Body of pancreas (tissue), 4 donors: ENCODE results near the gene ACSBG1. TPM values are rescaled to one million over a fixed set of nuclear protein-coding genes. Genes with fewer than 3 reads are reported as not detected.

Experiments used
- ATAC-seq: fragments of 150-250 bp; one replicate; pipeline ENCODE4 v1.9.1; 2016
- DNase-seq, 4 donors: peaks; one replicate each; pipeline ENCODE4 v3.0.0-alpha.2; 2019
- H3K27ac ChIP-seq, 4 donors: fragments of 200-600 bp; sonication (generic); 1 replicate in 3 of 4; 2 replicates in 1 of 4; pipeline versions ENCODE4 v1.5.1 to v1.6.1; 2016 to 2019; ENCODE audit warnings: mild to moderate bottlenecking in 1 of 4, mixed read lengths in 1 of 4, moderate library complexity in 1 of 4
- H3K27me3 ChIP-seq, 2 donors: fragments of 200-600 bp; sonication (generic); one replicate each; pipeline ENCODE4 v1.6.0; 2016; ENCODE audit warnings: mild to moderate bottlenecking in 1 of 2
- H3K36me3 ChIP-seq, 2 donors: fragments of 200-600 bp; sonication (generic); replicated peaks in 1 of 2; 2 replicates each; pipeline ENCODE4 v1.5.1; 2016; ENCODE audit warnings: low read depth in 2 of 2; ENCODE audit not compliant: insufficient read depth in 1 of 2
- H3K4me1 ChIP-seq: fragments of 200-600 bp; sonication (generic); one replicate; pipeline ENCODE4 v1.6.0; 2016
- H3K4me3 ChIP-seq, 2 donors: fragments of 200-600 bp; sonication (generic); 1 replicate in 1 of 2; 2 replicates in 1 of 2; pipeline ENCODE4 v1.5.1; 2016 to 2019
- H3K9me3 ChIP-seq, 3 donors: fragments of 200-600 bp; sonication (generic); 1 replicate in 2 of 3; 2 replicates in 1 of 3; pipeline ENCODE4 v1.5.1; 2016
- POLR2A ChIP-seq, 3 donors: fragments of 450-650 bp; IDR thresholded peaks; one replicate each; pipeline ENCODE4 v1.6.1; 2016; ENCODE audit warnings: antibody characterized with exemption in 3 of 3, mild to moderate bottlenecking in 2 of 3
- WGBS, 2 donors: methylation state at CpG; one replicate each; pipeline ENCODE4 v1.1.5; 2017; 5-methylcytosine and 5-hydroxymethylcytosine counted together
- intact Hi-C: fragments of 100-400 bp; cut with DNase I; formaldehyde crosslinking; loops from one replicate; pipeline ENCODE4 v1.15.1; 2023
- total RNA-seq, 2 donors: library from RNA; depleted of rRNA; stranded (reverse); fragments of >200 nt; gene quantifications; one replicate each; pipeline ENCODE4 v1.1.0, GENCODE V29; 2016
- TF ChIP-seq, protein P1 (sequence below), 7 experiments: fragments of 450-650 bp in 4 of 7; fragments of 200-600 bp in 3 of 7; sonication (generic) in 3 of 7; IDR thresholded peaks; one replicate each; pipeline ENCODE4 v1.5.1; 2016 to 2019; ENCODE audit warnings: antibody characterized with exemption in 7 of 7

Gene ACSBG1
- total RNA-seq, 2 donors from 2014 or later: not detected

- TF ChIP-seq, protein P1, sequence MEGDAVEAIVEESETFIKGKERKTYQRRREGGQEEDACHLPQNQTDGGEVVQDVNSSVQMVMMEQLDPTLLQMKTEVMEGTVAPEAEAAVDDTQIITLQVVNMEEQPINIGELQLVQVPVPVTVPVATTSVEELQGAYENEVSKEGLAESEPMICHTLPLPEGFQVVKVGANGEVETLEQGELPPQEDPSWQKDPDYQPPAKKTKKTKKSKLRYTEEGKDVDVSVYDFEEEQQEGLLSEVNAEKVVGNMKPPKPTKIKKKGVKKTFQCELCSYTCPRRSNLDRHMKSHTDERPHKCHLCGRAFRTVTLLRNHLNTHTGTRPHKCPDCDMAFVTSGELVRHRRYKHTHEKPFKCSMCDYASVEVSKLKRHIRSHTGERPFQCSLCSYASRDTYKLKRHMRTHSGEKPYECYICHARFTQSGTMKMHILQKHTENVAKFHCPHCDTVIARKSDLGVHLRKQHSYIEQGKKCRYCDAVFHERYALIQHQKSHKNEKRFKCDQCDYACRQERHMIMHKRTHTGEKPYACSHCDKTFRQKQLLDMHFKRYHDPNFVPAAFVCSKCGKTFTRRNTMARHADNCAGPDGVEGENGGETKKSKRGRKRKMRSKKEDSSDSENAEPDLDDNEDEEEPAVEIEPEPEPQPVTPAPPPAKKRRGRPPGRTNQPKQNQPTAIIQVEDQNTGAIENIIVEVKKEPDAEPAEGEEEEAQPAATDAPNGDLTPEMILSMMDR (IDR thresholded peaks at IDR 0.05): no peak
- no peak for TF ChIP-seq POLR2A (IDR thresholded peaks at IDR 0.05)
- ATAC-seq (no peak), DNase-seq (no peak)
- H3K4me1 ChIP-seq: no peaks in the 10 kb centered on the region
- no peak overlapping the region for H3K27ac ChIP-seq
- no peak overlapping the region for H3K4me3 ChIP-seq
- no peaks in the 10 kb centered on the region for H3K9me3 ChIP-seq
- H3K36me3 ChIP-seq: no peaks in the 10 kb centered on the region
- intact Hi-C loops: loop anchor here (5.0 kb wide), 1 partner anchor 64 kb away; no protein-coding TSS in a partner anchor
- H3K27me3 ChIP-seq: no peaks in the 10 kb centered on the region
- WGBS, 2 donors: 80 to 82% methylated on average over 6 of the region's 6 CpGs
Measured at GRCh38 chr15:78178064-78178463, 56.3 kb downstream of the ACSBG1 start.

DNA sequence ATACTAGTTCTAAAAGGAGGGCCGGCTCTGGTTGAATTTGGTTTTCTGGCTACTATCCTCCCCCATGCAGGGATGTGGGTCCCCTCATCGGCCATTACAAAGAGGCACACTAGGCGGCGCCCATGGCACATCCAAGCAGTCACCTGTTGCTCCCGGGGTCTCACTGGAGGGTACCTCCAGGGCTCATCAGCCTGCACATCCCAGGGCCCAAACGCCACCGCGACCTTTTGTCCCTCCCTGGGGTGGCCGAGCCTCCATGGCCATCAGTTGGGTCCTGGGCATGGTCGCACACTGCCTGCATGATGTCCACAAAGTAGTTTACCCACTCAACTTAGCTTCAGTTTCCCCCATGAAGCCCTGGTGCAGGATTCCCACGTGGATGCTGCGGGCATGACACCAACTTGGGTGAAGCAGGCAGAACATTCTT is 56.9 kb downstream of the ACSBG1 start:
- Histone ChIP-seq H3K9me3 (no peaks in the 10 kb centered on the region), H3K27ac (no peak overlapping the region), H3K4me1 (no peaks in the 10 kb centered on the region), H3K4me3 (no peak overlapping the region), H3K36me3 (no peaks in the 10 kb centered on the region), H3K27me3 (no peaks in the 10 kb centered on the region)
- no peak for TF ChIP-seq POLR2A (IDR thresholded peaks at IDR 0.05)
- TF ChIP-seq, protein P1 (IDR thresholded peaks at IDR 0.05): peak; percentile 30 to 80 (median 56)
- ATAC-seq: peak; percentile 30
- WGBS, 2 donors: 16 to 17% methylated on average over 3 to 12 of the region's 12 CpGs
- intact Hi-C loops: loop anchor here (5.0 kb wide), 1 partner anchor 65 kb away; no protein-coding TSS in a partner anchor
- DNase-seq: peak; percentile 30 to 70 (median 48)

DNA sequence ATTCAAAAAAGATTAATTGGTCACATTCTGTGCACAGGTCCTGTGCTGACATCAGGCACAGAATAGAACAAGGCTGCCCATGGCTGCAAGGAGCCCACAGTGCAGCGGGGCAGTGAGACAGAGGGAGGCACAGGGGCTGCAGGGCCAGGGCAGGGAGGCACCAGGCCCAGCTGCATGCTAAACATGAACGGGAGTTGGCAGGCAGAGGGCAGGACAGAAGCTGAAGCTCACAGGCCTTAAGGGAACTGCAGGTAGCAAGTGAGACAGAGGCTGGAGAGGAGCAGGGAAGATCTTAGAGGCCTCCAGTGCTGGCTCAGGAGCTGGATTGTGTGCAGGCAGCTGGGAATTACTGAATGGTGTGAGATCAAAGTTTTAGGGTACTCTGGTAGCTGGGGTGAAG is 59.0 kb downstream of the ACSBG1 start:
- ATAC-seq: no peak
- DNase-seq: no peak
- intact Hi-C loops: loop anchor here (5.0 kb wide), 1 partner anchor 67 kb away; no protein-coding TSS in a partner anchor
- TF ChIP-seq POLR2A (IDR thresholded peaks at IDR 0.05): no peak
- TF ChIP-seq, protein P1 (IDR thresholded peaks at IDR 0.05): no peak
- H3K36me3 ChIP-seq: peaks cover 0 to 7% of the 10 kb centered on the region in 2 donors
- 18 to 62% methylated on average over 1 to 2 of the region's 2 CpGs for WGBS, 2 donors
- H3K4me1 ChIP-seq: no peaks in the 10 kb centered on the region
- no peak overlapping the region for H3K27ac ChIP-seq
- no peak overlapping the region for H3K4me3 ChIP-seq
- H3K27me3 ChIP-seq: no peaks in the 10 kb centered on the region
- H3K9me3 ChIP-seq: no peaks in the 10 kb centered on the region

DNA sequence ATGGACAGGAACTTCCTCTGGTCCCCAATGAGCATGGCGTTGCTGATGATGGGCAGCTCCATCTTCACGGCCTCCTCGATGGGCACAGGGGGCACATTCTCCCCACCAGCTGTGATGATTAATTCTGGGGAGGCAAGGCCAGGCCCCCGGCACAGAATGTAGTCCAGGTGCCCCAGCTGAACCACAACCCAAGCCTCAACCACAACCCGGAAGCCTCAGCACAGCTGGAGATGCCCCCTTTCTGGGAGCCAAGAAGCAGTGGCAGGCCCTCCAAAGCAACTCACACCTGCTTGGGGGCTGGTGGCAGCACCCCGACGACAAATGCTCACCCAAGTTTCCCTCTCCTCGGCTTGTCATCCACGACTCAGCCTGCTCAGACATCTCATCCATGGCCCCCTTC is 60.0 kb downstream of the ACSBG1 start:
- no peak for DNase-seq
- peaks cover 0 to 10% of the 10 kb centered on the region in 2 donors for H3K36me3 ChIP-seq
- no peak for ATAC-seq

More for the DNA sequence above, 60.0 kb downstream of the ACSBG1 start:
- 61 to 78% methylated on average over 6 to 9 of the region's 9 CpGs for WGBS, 2 donors
- intact Hi-C loops: no loop called here
- H3K27me3 ChIP-seq: no peaks in the 10 kb centered on the region
- no peaks in the 10 kb centered on the region for H3K9me3 ChIP-seq
- no peaks in the 10 kb centered on the region for H3K4me1 ChIP-seq
- no peak overlapping the region for H3K27ac ChIP-seq
- H3K4me3 ChIP-seq: no peak overlapping the region
- TF ChIP-seq, protein P1 (IDR thresholded peaks at IDR 0.05): no peak
- no peak for TF ChIP-seq POLR2A (IDR thresholded peaks at IDR 0.05)
